Measurements from ENCODE around the gene TRMT1L.

The TRMT1L gene

GRCh38 chr1:185111873-185112272 is 44.9 kb downstream of the TRMT1L start:
- DNase-seq = no peak

- no peak for DNase-seq
These were observed 46.6 kb downstream of the TRMT1L start for GRCh38 chr1:185110145-185110544.

GRCh38 chr1:185108321-185108720 is 48.4 kb downstream of the TRMT1L start:
- no peak for DNase-seq

GRCh38 chr1:185105121-185105520 is 51.6 kb downstream of the TRMT1L start:
- DNase-seq = no peak

- no peak for DNase-seq
These were observed 52.7 kb downstream of the TRMT1L start for GRCh38 chr1:185104083-185104482.

GRCh38 chr1:185096531-185096930 is 60.2 kb downstream of the TRMT1L start:
- DNase-seq = no peak

GRCh38 chr1:185094761-185095160 is 62.0 kb downstream of the TRMT1L start:
- no peak for DNase-seq

GRCh38 chr1:185091480-185091879 is 65.3 kb downstream of the TRMT1L start:
- peak in 1 of 3 experiments; percentile 23 for DNase-seq

GRCh38 chr1:185087746-185088145 is 69.0 kb downstream of the TRMT1L start:
- no peak for DNase-seq

GRCh38 chr1:185087101-185087500 is 69.7 kb downstream of the TRMT1L start:
- DNase-seq = no peak

- DNase-seq = no peak
These were observed 72.9 kb downstream of the TRMT1L start for GRCh38 chr1:185083818-185084217.

GRCh38 chr1:185080422-185080821 is 76.3 kb downstream of the TRMT1L start:
- no peak for DNase-seq

GRCh38 chr1:185077374-185077773 is 79.4 kb downstream of the TRMT1L start:
- DNase-seq = no peak

- DNase-seq = no peak
These were observed 81.3 kb downstream of the TRMT1L start for GRCh38 chr1:185075476-185075875.

GRCh38 chr1:185074307-185074706 is 82.4 kb downstream of the TRMT1L start:
- no peak for DNase-seq

- DNase-seq = no peak
These were observed 83.0 kb downstream of the TRMT1L start for GRCh38 chr1:185073725-185074124.

GRCh38 chr1:185070051-185070450 is 86.7 kb downstream of the TRMT1L start:
- DNase-seq = no peak

GRCh38 chr1:185069202-185069772 is 87.5 kb downstream of the TRMT1L start:
- no peak for DNase-seq

- no peak for DNase-seq
These were observed 88.4 kb downstream of the TRMT1L start for GRCh38 chr1:185068341-185068740.

All from NCI-H1417 (cell line).